Myocyte (in vitro differentiated cells): ENCODE measurements around the gene FUNDC2. TPM values are rescaled to one million over a fixed set of nuclear protein-coding genes. Genes with fewer than 3 reads are reported as not detected.

Experiments
- DNase-seq: peaks from one replicate; pipeline ENCODE4 v3.0.0-alpha.2; 2012; ENCODE audit warnings: low read depth
- total RNA-seq: library from RNA; depleted of rRNA; stranded (reverse); fragments of >200 nt; gene quantifications from 2 replicates; pipeline ENCODE4 v1.2.3, GENCODE V29; 2014

Gene FUNDC2
- total RNA-seq, 1 donor from 2014 or later, result 86.8 TPM

GRCh38 chrX:155023907-155024833, 2.5 kb upstream of the FUNDC2 start:
- no peak for DNase-seq

- no peak for DNase-seq
These were observed 271 bp upstream of the FUNDC2 start for GRCh38 chrX:155026420-155026726.

GRCh38 chrX:155027509-155028066, 944 bp downstream of the FUNDC2 start:
- DNase-seq, result peak; percentile 32

- no peak for DNase-seq
These were observed 1.5 kb downstream of the FUNDC2 start for GRCh38 chrX:155028129-155028528.

GRCh38 chrX:155028877-155029291, 2.2 kb downstream of the FUNDC2 start:
- DNase-seq, result peak; percentile 31

- DNase-seq, result no peak
These were observed 5.0 kb downstream of the FUNDC2 start for GRCh38 chrX:155031657-155032056.

GRCh38 chrX:155035688-155036087, 9.0 kb downstream of the FUNDC2 start:
- no peak for DNase-seq

- peak; percentile 30 for DNase-seq
These were observed 19.6 kb downstream of the FUNDC2 start for GRCh38 chrX:155046129-155046810.

GRCh38 chrX:155046811-155047528, 20.3 kb downstream of the FUNDC2 start:
- DNase-seq, result no peak

GRCh38 chrX:155048977-155049619, 22.5 kb downstream of the FUNDC2 start:
- DNase-seq, result peak; percentile 34

GRCh38 chrX:155052738-155053498, 26.3 kb downstream of the FUNDC2 start:
- DNase-seq, result no peak

GRCh38 chrX:155053656-155054055, 27.0 kb downstream of the FUNDC2 start:
- DNase-seq, result no peak

GRCh38 chrX:155054255-155054654, 27.6 kb downstream of the FUNDC2 start:
- DNase-seq, result no peak

- no peak for DNase-seq
These were observed 28.9 kb downstream of the FUNDC2 start for GRCh38 chrX:155055494-155055893.

- no peak for DNase-seq
These were observed 29.8 kb downstream of the FUNDC2 start for GRCh38 chrX:155056471-155056870.

- DNase-seq, result peak; percentile 60
These were observed 30.5 kb downstream of the FUNDC2 start for GRCh38 chrX:155056877-155057792.

- DNase-seq, result no peak
These were observed 35.1 kb downstream of the FUNDC2 start for GRCh38 chrX:155061760-155062159.

GRCh38 chrX:155065035-155065734, 38.5 kb downstream of the FUNDC2 start:
- DNase-seq, result no peak

GRCh38 chrX:155068165-155068564, 41.5 kb downstream of the FUNDC2 start:
- DNase-seq, result peak; percentile 42
